ENCODE measurements around the gene MED15. TPM values are rescaled to one million over a fixed set of nuclear protein-coding genes. Genes with fewer than 3 reads are reported as not detected.

Gene MED15
- total RNA-seq, 1 donor from 2014 or later: 11.4 TPM

DNA sequence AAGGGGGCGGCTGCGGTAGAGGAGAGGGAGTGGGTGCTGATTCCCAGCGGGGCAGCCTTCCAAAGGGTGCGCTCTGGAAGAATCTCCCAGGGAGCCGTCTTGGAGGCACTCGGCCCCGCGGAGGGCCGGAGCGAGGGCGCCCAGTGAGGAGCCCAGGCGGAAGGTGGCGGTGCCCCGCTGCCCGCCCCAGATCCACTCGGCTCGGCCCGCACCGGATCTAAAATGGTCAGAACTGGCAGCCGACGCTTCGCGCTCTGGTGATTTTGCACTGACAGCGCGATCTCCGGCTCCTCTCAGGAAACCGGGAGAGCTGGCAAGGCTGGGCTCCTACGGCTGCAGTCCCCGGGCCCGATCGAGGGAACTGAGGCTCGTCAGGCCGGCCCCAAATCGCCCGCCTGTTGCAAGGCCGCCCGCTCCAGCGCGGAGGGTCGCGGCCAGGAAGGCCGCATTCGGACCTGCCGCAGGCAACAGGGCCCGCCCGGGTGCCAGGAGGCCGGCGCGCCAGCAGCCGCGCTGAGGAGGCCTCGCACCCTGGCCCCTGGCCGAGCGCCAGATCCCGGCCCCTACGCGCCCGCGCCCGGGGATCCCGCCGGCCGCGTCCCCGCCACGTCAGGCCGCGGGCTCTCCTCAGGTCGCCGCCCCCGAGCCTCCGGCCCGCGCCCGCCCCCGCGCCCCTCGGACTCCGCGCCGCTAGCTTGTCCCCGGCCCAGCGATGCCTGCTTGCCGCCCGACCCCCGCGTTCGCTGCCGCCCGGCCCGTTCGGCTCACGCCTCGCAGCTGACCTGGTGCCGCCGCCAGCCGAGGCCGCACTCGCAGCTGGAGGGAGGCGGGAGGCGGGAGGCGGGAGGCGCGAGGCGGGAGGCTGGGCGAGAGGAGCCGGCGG lies 12.2 kb upstream of the MED15 start, which contains the start of gene KLHL22:
KLHL22 (minus strand) TSS at position 818 of the 883 bp plus-strand sequence. CDS start 6,584 bp downstream, outside the sequence.
- H3K4me1 ChIP-seq: peaks cover 16% of the 10 kb centered on the region
- Mint-ChIP-seq H3K9me3 (no peaks in the 10 kb centered on the region), H3K36me3 (peaks cover 15% of the 10 kb centered on the region), H3K4me3 (peak within 1 kb of the TSS; percentile 96), H3K27ac (peak within 1 kb of the TSS; percentile 74), H3K27me3 (ENCODE audit: insufficient read depth, low read depth) (no peaks in the 10 kb centered on the region), H3K4me1 (peaks cover 25% of the 10 kb centered on the region)
- TF ChIP-seq EZH2phosphoT487 (IDR thresholded peaks at IDR 0.05) (no peak), EZH2 (IDR thresholded peaks at IDR 0.05) (peak; percentile 22)
- TF ChIP-seq, protein P1, sequence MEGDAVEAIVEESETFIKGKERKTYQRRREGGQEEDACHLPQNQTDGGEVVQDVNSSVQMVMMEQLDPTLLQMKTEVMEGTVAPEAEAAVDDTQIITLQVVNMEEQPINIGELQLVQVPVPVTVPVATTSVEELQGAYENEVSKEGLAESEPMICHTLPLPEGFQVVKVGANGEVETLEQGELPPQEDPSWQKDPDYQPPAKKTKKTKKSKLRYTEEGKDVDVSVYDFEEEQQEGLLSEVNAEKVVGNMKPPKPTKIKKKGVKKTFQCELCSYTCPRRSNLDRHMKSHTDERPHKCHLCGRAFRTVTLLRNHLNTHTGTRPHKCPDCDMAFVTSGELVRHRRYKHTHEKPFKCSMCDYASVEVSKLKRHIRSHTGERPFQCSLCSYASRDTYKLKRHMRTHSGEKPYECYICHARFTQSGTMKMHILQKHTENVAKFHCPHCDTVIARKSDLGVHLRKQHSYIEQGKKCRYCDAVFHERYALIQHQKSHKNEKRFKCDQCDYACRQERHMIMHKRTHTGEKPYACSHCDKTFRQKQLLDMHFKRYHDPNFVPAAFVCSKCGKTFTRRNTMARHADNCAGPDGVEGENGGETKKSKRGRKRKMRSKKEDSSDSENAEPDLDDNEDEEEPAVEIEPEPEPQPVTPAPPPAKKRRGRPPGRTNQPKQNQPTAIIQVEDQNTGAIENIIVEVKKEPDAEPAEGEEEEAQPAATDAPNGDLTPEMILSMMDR (IDR thresholded peaks at IDR 0.05): no peak
- no peak for DNase-seq (ENCODE audit: low spot score)
- H3K4me3 ChIP-seq: peak within 1 kb of the TSS; percentile 66
- no peaks in the 10 kb centered on the region for H3K36me3 ChIP-seq
- H3K9me3 ChIP-seq (ENCODE audit: low read depth): no peaks in the 10 kb centered on the region
- peaks cover 6% of the 10 kb centered on the region for H3F3A ChIP-seq (ENCODE audit: low read depth)
- H4K20me1 ChIP-seq (ENCODE audit: low read depth): peaks cover 36% of the 10 kb centered on the region
- peak within 1 kb of the TSS; percentile 64 for H3K9ac ChIP-seq
- H3K4me2 ChIP-seq: peak within 1 kb of the TSS; percentile 94
- H2AFZ ChIP-seq (replicated peaks): peak within 1 kb of the TSS; percentile 78
- H3K79me2 ChIP-seq (ENCODE audit: low read depth): peaks cover 43% of the 10 kb centered on the region
- H3K27me3 ChIP-seq: peaks cover 16% of the 10 kb centered on the region
- peak within 1 kb of the TSS; percentile 70 for H3K27ac ChIP-seq

DNA sequence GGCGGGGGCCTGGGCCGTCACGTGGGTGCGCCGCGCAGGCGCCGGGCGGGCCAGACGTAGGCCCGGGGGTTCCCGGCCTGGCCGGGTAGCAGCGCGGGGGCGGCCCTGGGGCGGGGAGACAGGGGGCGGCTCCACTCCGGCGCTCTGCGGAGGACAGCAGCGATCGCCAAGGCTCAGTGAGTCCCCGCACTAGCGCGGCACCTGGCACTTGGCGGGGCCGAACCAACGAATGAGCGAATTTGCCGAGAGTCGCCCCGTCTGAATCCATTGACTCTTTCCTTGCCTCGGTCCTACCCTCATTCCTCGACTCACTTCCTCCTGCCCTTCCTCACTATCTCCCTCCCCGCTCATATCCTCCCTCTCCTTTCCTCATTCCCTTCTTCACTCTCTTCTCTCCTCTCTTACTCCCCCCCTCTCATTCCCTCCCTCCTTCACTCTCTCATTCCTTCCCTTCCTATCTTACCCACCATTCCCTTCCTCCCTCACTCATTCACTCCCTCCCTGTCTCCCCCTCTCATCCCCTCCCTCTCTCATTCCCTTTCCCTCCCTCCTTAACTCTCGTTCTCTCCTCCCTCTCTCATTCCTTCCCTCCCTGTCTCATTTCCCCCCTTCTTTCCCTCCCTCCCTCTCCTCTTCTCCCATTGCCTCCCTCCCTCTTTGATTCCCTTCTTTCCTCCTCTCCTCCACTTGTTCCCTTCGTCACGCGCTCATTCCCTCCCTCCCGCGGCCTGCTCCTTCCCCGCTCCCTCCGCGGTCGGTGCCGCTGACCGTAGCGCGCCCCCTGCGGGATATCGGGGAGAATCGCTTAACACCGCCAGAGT lies 11.3 kb upstream of the MED15 start:
- Mint-ChIP-seq H3K27ac (peak overlapping the region; percentile 74), H3K9me3 (no peaks in the 10 kb centered on the region), H3K36me3 (peaks cover 17% of the 10 kb centered on the region), H3K4me3 (peak overlapping the region; percentile 96), H3K27me3 (ENCODE audit: insufficient read depth, low read depth) (no peaks in the 10 kb centered on the region), H3K4me1 (peaks cover 23% of the 10 kb centered on the region)
- H3K4me2 ChIP-seq: peak overlapping the region; percentile 94
- H2AFZ ChIP-seq (replicated peaks): peak overlapping the region; percentile 78
- peaks cover 16% of the 10 kb centered on the region for H3K4me1 ChIP-seq
- H3K9me3 ChIP-seq (ENCODE audit: low read depth): no peaks in the 10 kb centered on the region
- H3K79me2 ChIP-seq (ENCODE audit: low read depth): peaks cover 43% of the 10 kb centered on the region
- peak overlapping the region; percentile 66 for H3K4me3 ChIP-seq
- no peaks in the 10 kb centered on the region for H3K36me3 ChIP-seq
- DNase-seq (ENCODE audit: low spot score): peak; percentile 95
- H4K20me1 ChIP-seq (ENCODE audit: low read depth): peaks cover 29% of the 10 kb centered on the region
- H3F3A ChIP-seq (ENCODE audit: low read depth): peaks cover 6% of the 10 kb centered on the region
- peak overlapping the region; percentile 70 for H3K27ac ChIP-seq
- peaks cover 16% of the 10 kb centered on the region for H3K27me3 ChIP-seq
- H3K9ac ChIP-seq: peak overlapping the region; percentile 50
- TF ChIP-seq, protein P1 (IDR thresholded peaks at IDR 0.05): peak; percentile 96
- peak; percentile 48 for TF ChIP-seq EZH2 (IDR thresholded peaks at IDR 0.05)
- TF ChIP-seq EZH2phosphoT487 (IDR thresholded peaks at IDR 0.05): no peak

DNA sequence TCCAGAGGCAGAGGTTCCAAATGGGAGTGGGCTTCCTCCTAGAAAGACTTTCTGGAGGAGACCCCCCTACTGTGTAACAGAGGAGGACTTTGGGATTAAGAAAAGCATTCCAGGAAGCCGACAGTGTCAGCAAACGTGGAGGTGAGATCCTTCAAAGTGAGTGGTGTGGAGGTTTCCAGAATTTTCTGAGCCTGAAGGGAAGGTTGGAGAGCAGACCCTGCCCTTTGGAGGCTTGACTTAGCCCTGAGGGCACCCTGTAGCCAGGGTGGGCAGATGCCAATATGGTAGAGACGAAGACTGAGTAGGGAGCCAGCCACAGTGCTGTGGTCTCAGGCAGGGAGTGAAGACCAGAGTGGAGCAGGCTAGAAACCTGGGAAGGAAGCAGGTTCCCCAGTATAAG lies 10.0 kb upstream of the MED15 start:
- Mint-ChIP-seq H3K27ac (no peak overlapping the region), H3K9me3 (no peaks in the 10 kb centered on the region), H3K36me3 (peaks cover 17% of the 10 kb centered on the region), H3K27me3 (ENCODE audit: insufficient read depth, low read depth) (no peaks in the 10 kb centered on the region), H3K4me1 (peaks cover 21% of the 10 kb centered on the region), H3K4me3 (peak overlapping the region; percentile 34)
- peaks cover 26% of the 10 kb centered on the region for H4K20me1 ChIP-seq (ENCODE audit: low read depth)
- TF ChIP-seq, protein P1 (IDR thresholded peaks at IDR 0.05): no peak
- TF ChIP-seq EZH2 (IDR thresholded peaks at IDR 0.05) (no peak), EZH2phosphoT487 (IDR thresholded peaks at IDR 0.05) (no peak)
- H3F3A ChIP-seq (ENCODE audit: low read depth): peaks cover 6% of the 10 kb centered on the region
- no peaks in the 10 kb centered on the region for H3K36me3 ChIP-seq
- H3K27ac ChIP-seq: no peak overlapping the region
- H3K9ac ChIP-seq: no peak overlapping the region
- DNase-seq (ENCODE audit: low spot score): no peak
- H3K79me2 ChIP-seq (ENCODE audit: low read depth): peaks cover 40% of the 10 kb centered on the region
- no peak overlapping the region for H2AFZ ChIP-seq (replicated peaks)
- peaks cover 16% of the 10 kb centered on the region for H3K27me3 ChIP-seq
- H3K9me3 ChIP-seq (ENCODE audit: low read depth): no peaks in the 10 kb centered on the region
- peak overlapping the region; percentile 94 for H3K4me2 ChIP-seq
- peaks cover 16% of the 10 kb centered on the region for H3K4me1 ChIP-seq
- no peak overlapping the region for H3K4me3 ChIP-seq

Data from neural progenitor cell (in vitro differentiated cells).